GM06990 (cell line): Measurements from ENCODE around the gene ALAS1.

Source experiments
- DNase-seq: peaks from one replicate; pipeline ENCODE4 v3.0.0-alpha.2; 2011; ENCODE audit not compliant: insufficient read length; ENCODE audit errors: extremely low read depth
- H3K27me3 ChIP-seq: replicated peaks from 2 replicates; pipeline ENCODE4 v1.6.0; 2011; ENCODE audit warnings: low read length; ENCODE audit not compliant: control insufficient read depth, insufficient read depth
- H3K36me3 ChIP-seq: 2 replicates; pipeline ENCODE4 v1.5.1; 2011; ENCODE audit warnings: low read length; ENCODE audit not compliant: control insufficient read depth, insufficient read depth
- H3K4me3 ChIP-seq: replicated peaks from 2 replicates; pipeline ENCODE4 v1.5.1; 2011; ENCODE audit warnings: low read depth, mild to moderate bottlenecking, control low read depth, low read length
- CTCF ChIP-seq: IDR thresholded peaks from 2 replicates; pipeline ENCODE4 v1.5.1; 2011; ENCODE audit warnings: low read length, control low read depth, mild to moderate bottlenecking, inconsistent platforms; ENCODE audit not compliant: insufficient read depth, poor library complexity, severe bottlenecking

ALAS1 gene

GRCh38 chr3:52246264-52246620 is 48.3 kb downstream of the ALAS1 start:
- TF ChIP-seq CTCF: no peak
- Histone ChIP-seq H3K27me3 (no peaks in the 10 kb centered on the region), H3K4me3 (peak overlapping the region; percentile 76), H3K36me3 (peaks cover 14% of the 10 kb centered on the region)
- no peak for DNase-seq

GRCh38 chr3:52246728-52247408 is 48.9 kb downstream of the ALAS1 start:
- no peak for TF ChIP-seq CTCF
- Histone ChIP-seq H3K4me3 (peak overlapping the region; percentile 76), H3K27me3 (no peaks in the 10 kb centered on the region), H3K36me3 (peaks cover 15% of the 10 kb centered on the region)
- no peak for DNase-seq

GRCh38 chr3:52247409-52248164 is 49.6 kb downstream of the ALAS1 start:
- DNase-seq: no peak
- no peak for TF ChIP-seq CTCF
- Histone ChIP-seq H3K4me3 (no peak overlapping the region), H3K27me3 (no peaks in the 10 kb centered on the region), H3K36me3 (peaks cover 15% of the 10 kb centered on the region)

GRCh38 chr3:52248165-52248541 is 50.2 kb downstream of the ALAS1 start:
- DNase-seq: no peak
- Histone ChIP-seq H3K4me3 (no peak overlapping the region), H3K27me3 (no peaks in the 10 kb centered on the region), H3K36me3 (peaks cover 15% of the 10 kb centered on the region)
- TF ChIP-seq CTCF: no peak

GRCh38 chr3:52248816-52249547 is 51.0 kb downstream of the ALAS1 start:
- peaks cover 20% of the 10 kb centered on the region for H3K36me3 ChIP-seq
- H3K27me3 ChIP-seq: no peaks in the 10 kb centered on the region
- H3K4me3 ChIP-seq: no peak overlapping the region
- DNase-seq: no peak
- TF ChIP-seq CTCF: no peak
